Measurements from ENCODE around the gene RBM14.

Gene RBM14

DNA sequence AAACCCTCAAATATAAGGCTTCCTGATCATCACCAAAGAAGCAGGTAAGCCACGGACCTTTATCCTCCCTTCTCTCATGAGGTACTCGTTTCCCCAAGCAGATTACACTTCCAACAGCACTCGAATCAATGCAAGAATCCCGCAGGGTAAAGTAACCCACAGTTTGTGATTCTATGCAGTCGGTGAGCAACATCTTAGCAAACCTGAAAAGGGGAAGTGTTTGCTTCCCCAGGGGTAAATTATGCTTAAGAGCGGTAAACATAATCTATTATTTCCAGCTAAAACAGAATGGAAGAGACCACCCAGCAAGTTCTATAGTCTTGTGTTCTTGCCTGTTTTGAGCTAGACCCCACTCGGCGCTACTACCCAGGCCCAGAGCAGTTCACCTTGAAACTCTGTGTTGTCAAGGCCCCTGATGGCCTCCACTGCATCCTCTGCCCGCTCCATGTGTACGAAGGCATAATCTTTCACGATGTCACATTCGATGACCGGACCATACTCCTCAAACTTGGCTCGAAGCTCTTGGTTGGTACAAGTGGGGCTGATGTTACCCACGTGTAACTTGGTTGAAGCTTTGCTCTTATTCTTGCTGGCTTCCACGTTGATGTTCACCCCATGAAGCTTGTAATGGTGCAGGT lies 60.0 kb downstream of the RBM14 start:
- TF ChIP-seq, protein P1, sequence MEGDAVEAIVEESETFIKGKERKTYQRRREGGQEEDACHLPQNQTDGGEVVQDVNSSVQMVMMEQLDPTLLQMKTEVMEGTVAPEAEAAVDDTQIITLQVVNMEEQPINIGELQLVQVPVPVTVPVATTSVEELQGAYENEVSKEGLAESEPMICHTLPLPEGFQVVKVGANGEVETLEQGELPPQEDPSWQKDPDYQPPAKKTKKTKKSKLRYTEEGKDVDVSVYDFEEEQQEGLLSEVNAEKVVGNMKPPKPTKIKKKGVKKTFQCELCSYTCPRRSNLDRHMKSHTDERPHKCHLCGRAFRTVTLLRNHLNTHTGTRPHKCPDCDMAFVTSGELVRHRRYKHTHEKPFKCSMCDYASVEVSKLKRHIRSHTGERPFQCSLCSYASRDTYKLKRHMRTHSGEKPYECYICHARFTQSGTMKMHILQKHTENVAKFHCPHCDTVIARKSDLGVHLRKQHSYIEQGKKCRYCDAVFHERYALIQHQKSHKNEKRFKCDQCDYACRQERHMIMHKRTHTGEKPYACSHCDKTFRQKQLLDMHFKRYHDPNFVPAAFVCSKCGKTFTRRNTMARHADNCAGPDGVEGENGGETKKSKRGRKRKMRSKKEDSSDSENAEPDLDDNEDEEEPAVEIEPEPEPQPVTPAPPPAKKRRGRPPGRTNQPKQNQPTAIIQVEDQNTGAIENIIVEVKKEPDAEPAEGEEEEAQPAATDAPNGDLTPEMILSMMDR (IDR thresholded peaks at IDR 0.05; ENCODE audit: insufficient read depth, low read length) = no peak
- TF ChIP-seq SPI1 (IDR thresholded peaks at IDR 0.05; ENCODE audit: borderline replicate concordance, low read depth) = peak; percentile 96
- TF ChIP-seq, protein P2, sequence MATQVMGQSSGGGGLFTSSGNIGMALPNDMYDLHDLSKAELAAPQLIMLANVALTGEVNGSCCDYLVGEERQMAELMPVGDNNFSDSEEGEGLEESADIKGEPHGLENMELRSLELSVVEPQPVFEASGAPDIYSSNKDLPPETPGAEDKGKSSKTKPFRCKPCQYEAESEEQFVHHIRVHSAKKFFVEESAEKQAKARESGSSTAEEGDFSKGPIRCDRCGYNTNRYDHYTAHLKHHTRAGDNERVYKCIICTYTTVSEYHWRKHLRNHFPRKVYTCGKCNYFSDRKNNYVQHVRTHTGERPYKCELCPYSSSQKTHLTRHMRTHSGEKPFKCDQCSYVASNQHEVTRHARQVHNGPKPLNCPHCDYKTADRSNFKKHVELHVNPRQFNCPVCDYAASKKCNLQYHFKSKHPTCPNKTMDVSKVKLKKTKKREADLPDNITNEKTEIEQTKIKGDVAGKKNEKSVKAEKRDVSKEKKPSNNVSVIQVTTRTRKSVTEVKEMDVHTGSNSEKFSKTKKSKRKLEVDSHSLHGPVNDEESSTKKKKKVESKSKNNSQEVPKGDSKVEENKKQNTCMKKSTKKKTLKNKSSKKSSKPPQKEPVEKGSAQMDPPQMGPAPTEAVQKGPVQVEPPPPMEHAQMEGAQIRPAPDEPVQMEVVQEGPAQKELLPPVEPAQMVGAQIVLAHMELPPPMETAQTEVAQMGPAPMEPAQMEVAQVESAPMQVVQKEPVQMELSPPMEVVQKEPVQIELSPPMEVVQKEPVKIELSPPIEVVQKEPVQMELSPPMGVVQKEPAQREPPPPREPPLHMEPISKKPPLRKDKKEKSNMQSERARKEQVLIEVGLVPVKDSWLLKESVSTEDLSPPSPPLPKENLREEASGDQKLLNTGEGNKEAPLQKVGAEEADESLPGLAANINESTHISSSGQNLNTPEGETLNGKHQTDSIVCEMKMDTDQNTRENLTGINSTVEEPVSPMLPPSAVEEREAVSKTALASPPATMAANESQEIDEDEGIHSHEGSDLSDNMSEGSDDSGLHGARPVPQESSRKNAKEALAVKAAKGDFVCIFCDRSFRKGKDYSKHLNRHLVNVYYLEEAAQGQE (IDR thresholded peaks at IDR 0.05; ENCODE audit: insufficient replicate concordance, low read depth) = no peak
- Histone ChIP-seq H3K27me3 (ENCODE audit: insufficient read depth, poor library complexity, severe bottlenecking) (no peaks in the 10 kb centered on the region), H3K4me3 (replicated peaks; ENCODE audit: insufficient read depth, low read length) (no peak overlapping the region), H3K27ac (replicated peaks) (no peak overlapping the region)
- peak in 1 of 2 experiments; percentile 52 for DNase-seq (ENCODE audit: low read depth in 1 of 2, low spot score in 1 of 2)
